Gastroesophageal sphincter (tissue), 4 donors: ENCODE results near the gene PLEKHH3. TPM values are rescaled to one million over a fixed set of nuclear protein-coding genes. Genes with fewer than 3 reads are reported as not detected.
"Not testable (repeated sequence)": the region's sequence is repeated elsewhere in the genome, so short reads cannot be mapped to it uniquely, and the experiment has no call there.

Experiments used
- ATAC-seq: fragments of 150-250 bp; one replicate; pipeline ENCODE4 v1.9.1; 2016; ENCODE audit warnings: mild to moderate bottlenecking, moderate library complexity
- H3K27ac ChIP-seq, 4 donors: fragments of 200-600 bp; sonication (generic) in 3 of 4; 1 replicate in 3 of 4; 2 replicates in 1 of 4; pipeline ENCODE4 v1.5.1; 2016 to 2019
- H3K27me3 ChIP-seq: fragments of 200-600 bp; sonication (generic); one replicate; pipeline ENCODE4 v1.5.1; 2019
- H3K36me3 ChIP-seq, 2 donors: fragments of 200-600 bp; sonication (generic); one replicate each; pipeline ENCODE4 v1.5.1; 2019; ENCODE audit warnings: control low read depth in 1 of 2
- H3K4me1 ChIP-seq, 3 donors: fragments of 200-600 bp; sonication (generic); 1 replicate in 2 of 3; 2 replicates in 1 of 3; pipeline ENCODE4 v1.5.1; 2016 to 2019; ENCODE audit warnings: control low read depth in 2 of 3
- H3K4me3 ChIP-seq, 2 donors: fragments of 200-600 bp; sonication (generic); one replicate each; pipeline ENCODE4 v1.5.1; 2019; ENCODE audit warnings: mild to moderate bottlenecking in 1 of 2, moderate library complexity in 1 of 2
- H3K9me3 ChIP-seq, 3 donors: fragments of 200-600 bp; sonication (generic); one replicate each; pipeline ENCODE4 v1.5.1; 2017 to 2019; ENCODE audit warnings: control low read depth in 2 of 3
- CTCF ChIP-seq, 4 experiments: fragments of 200-600 bp in 2 of 4; fragments of 450-650 bp in 2 of 4; sonication (generic) in 1 of 4; IDR thresholded peaks; one replicate each; pipeline ENCODE4 v1.5.1; 2017 to 2019; ENCODE audit warnings: antibody characterized with exemption in 4 of 4, mild to moderate bottlenecking in 2 of 4, moderate library complexity in 2 of 4
- EP300 ChIP-seq: sonication (generic); formaldehyde crosslinking; IDR thresholded peaks from one replicate; pipeline ENCODE4 v1.6.1; 2017; ENCODE audit warnings: antibody characterized with exemption, mild to moderate bottlenecking
- POLR2A ChIP-seq, 2 donors: fragments of 450-650 bp; IDR thresholded peaks; one replicate each; pipeline ENCODE4 v1.6.1; 2017; ENCODE audit warnings: antibody characterized with exemption in 2 of 2, mild to moderate bottlenecking in 2 of 2, moderate library complexity in 1 of 2
- POLR2AphosphoS5 ChIP-seq: sonication (generic); formaldehyde crosslinking; IDR thresholded peaks from one replicate; pipeline ENCODE4 v1.6.1; 2017; ENCODE audit warnings: antibody characterized with exemption
- WGBS, 2 donors: methylation state at CpG; one replicate each; pipeline ENCODE4 v1.1.5; 2018; ENCODE audit warnings: low coverage in 1 of 2; 5-methylcytosine and 5-hydroxymethylcytosine counted together
- small RNA-seq, 4 donors: library from RNA; depleted of rRNA; stranded (forward); fragments of <200 nt; gene quantifications; one replicate each; pipeline ENCODE3, GENCODE V24; 2016
- total RNA-seq, 4 donors: library from RNA; depleted of rRNA; stranded (reverse); fragments of >200 nt; gene quantifications; one replicate each; pipeline ENCODE4 v1.1.0, GENCODE V29; 2016

PLEKHH3 gene
- total RNA-seq, 4 donors from 2014 or later: 13.7 to 40.8 (median 23.4) TPM

- no peak for ATAC-seq
- no peak overlapping the region for H3K4me3 ChIP-seq
- no peak overlapping the region for H3K27ac ChIP-seq
- TF ChIP-seq EP300 (no peak), POLR2AphosphoS5 (no peak), CTCF (IDR thresholded peaks at IDR 0.05) (no peak), POLR2A (IDR thresholded peaks at IDR 0.05) (no peak)
- no peaks in the 10 kb centered on the region for H3K9me3 ChIP-seq
- H3K4me1 ChIP-seq: peaks cover 0 to 8% (median 4%) of the 10 kb centered on the region in 3 donors
- no peaks in the 10 kb centered on the region for H3K36me3 ChIP-seq
- no peaks in the 10 kb centered on the region for H3K27me3 ChIP-seq
- WGBS, 2 donors: 79 to 86% methylated on average over 2 of the region's 2 CpGs
Observed at GRCh38 chr17:42623271-42623670, 53.5 kb downstream of the PLEKHH3 start.

- peaks cover 0 to 16% (median 9%) of the 10 kb centered on the region in 3 donors for H3K4me1 ChIP-seq
- not testable (repeated sequence) for H3K27ac ChIP-seq, H3K27me3 ChIP-seq, H3K9me3 ChIP-seq, H3K4me3 ChIP-seq, ATAC-seq, H3K36me3 ChIP-seq
- WGBS, 2 donors: 93 to 100% methylated on average over 2 to 3 of the region's 3 CpGs
Observed at GRCh38 chr17:42621987-42622386, 54.8 kb downstream of the PLEKHH3 start.

- 35 to 45% methylated on average over 9 of the region's 9 CpGs for WGBS, 2 donors
- peak; percentile 53 for ATAC-seq
- Histone ChIP-seq H3K27ac (peak overlapping the region in 3 of 4 donors; percentile 24 to 54 (median 44)), H3K27me3 (no peaks in the 10 kb centered on the region), H3K4me1 (peaks cover 0 to 16% (median 9%) of the 10 kb centered on the region in 3 donors), H3K4me3 (no peak overlapping the region), H3K36me3 (peaks cover 0 to 28% of the 10 kb centered on the region in 2 donors), H3K9me3 (no peaks in the 10 kb centered on the region)
- no peak for TF ChIP-seq POLR2AphosphoS5
- TF ChIP-seq EP300: no peak
- peak in 2 of 4 experiments; percentile 19 to 42 for TF ChIP-seq CTCF (IDR thresholded peaks at IDR 0.05)
Observed at GRCh38 chr17:42618442-42619150, 58.2 kb downstream of the PLEKHH3 start.

GRCh38 chr17:42617956-42618431 lies 58.8 kb downstream of the PLEKHH3 start:
- peak overlapping the region in 3 of 4 donors; percentile 24 to 54 (median 44) for H3K27ac ChIP-seq
- 41% methylated on average over 4 of the region's 4 CpGs; no CpG with 5 or more reads in 1 of the 2 donors for WGBS, 2 donors
- no peaks in the 10 kb centered on the region for H3K9me3 ChIP-seq
- ATAC-seq: no peak
- TF ChIP-seq CTCF (IDR thresholded peaks at IDR 0.05) (no peak), POLR2A (IDR thresholded peaks at IDR 0.05) (no peak), EP300 (no peak), POLR2AphosphoS5 (no peak)
- no peaks in the 10 kb centered on the region for H3K27me3 ChIP-seq
- H3K36me3 ChIP-seq: peaks cover 0 to 34% of the 10 kb centered on the region in 2 donors
- no peak overlapping the region for H3K4me3 ChIP-seq
- peaks cover 0 to 16% (median 9%) of the 10 kb centered on the region in 3 donors for H3K4me1 ChIP-seq

Small RNA genes within 50 kb of the gene (small RNA-seq; reads per million reads assigned to genes)
- gene MIR6780A: 0 to 0.37 (median 0.09) reads per million in 4 donors

Other genes starting within 250 kb of the PLEKHH3 start
- 10 to 100 TPM; 47.5 to 84.5 (median 65.4) TPM for gene ATP6V0A1, start 218.1 kb downstream of the PLEKHH3 start, total RNA-seq
- 10 to 100 TPM; 31.9 to 46.9 (median 35.7) TPM for gene NAGLU, start 140.8 kb downstream of the PLEKHH3 start, total RNA-seq
- 1 to 10 TPM in 1 of 4 donors, under 1 TPM in 3; 0.39 to 1.4 (median 0.69) TPM for gene HSD17B1, start 124.1 kb downstream of the PLEKHH3 start, total RNA-seq
- gene COASY, start 114.8 kb downstream of the PLEKHH3 start, total RNA-seq: 10 to 100 TPM; 16.8 to 25.8 (median 19.9) TPM
- 10 to 100 TPM; 24.4 to 33.9 (median 26.0) TPM for gene MLX, start 109.9 kb downstream of the PLEKHH3 start, total RNA-seq
- gene PSMC3IP, start 99.3 kb downstream of the PLEKHH3 start, total RNA-seq: 1 to 10 TPM; 4.0 to 6.8 (median 4.8) TPM
- gene RETREG3, start 67.6 kb downstream of the PLEKHH3 start, total RNA-seq: 10 to 100 TPM; 50.6 to 65.8 (median 54.4) TPM
- gene TUBG1, start 67.3 kb downstream of the PLEKHH3 start, total RNA-seq: 10 to 100 TPM; 21.8 to 56.6 (median 40.6) TPM
- gene TUBG2, start 17.7 kb downstream of the PLEKHH3 start, total RNA-seq: 10 to 100 TPM; 19.7 to 57.3 (median 33.7) TPM
- 1 to 10 TPM; 1.0 to 4.6 (median 1.5) TPM for gene CCR10, start 4.8 kb upstream of the PLEKHH3 start, total RNA-seq
- 10 to 100 TPM in 1 of 4 donors, 1 to 10 TPM in 3; 1.7 to 14.5 (median 9.1) TPM for gene CNTNAP1, start 5.5 kb upstream of the PLEKHH3 start, total RNA-seq
- gene EZH1, start 68.0 kb upstream of the PLEKHH3 start, total RNA-seq: 10 to 100 TPM; 57.2 to 90.4 (median 59.7) TPM
- gene RAMP2, start 84.2 kb upstream of the PLEKHH3 start, total RNA-seq: 10 to 100 TPM in 3 of 4 donors, 1 to 10 TPM in 1; 4.0 to 27.4 (median 21.5) TPM
- 10 to 100 TPM; 43.1 to 64.0 (median 44.8) TPM for gene VPS25, start 96.5 kb upstream of the PLEKHH3 start, total RNA-seq
- 1 to 10 TPM in 3 of 4 donors, under 1 TPM in 1; 0.78 to 6.7 (median 1.6) TPM for gene WNK4, start 103.6 kb upstream of the PLEKHH3 start, total RNA-seq
- gene COA3, start 121.7 kb upstream of the PLEKHH3 start, total RNA-seq: 10 to 100 TPM; 55.3 to 81.4 (median 66.8) TPM
- under 1 TPM in 3 of 4 donors, not detected in 1; 0.20 to 0.93 (median 0.78) TPM for gene CNTD1, start 121.9 kb upstream of the PLEKHH3 start, total RNA-seq
- 100 to 1,000 TPM; 143 to 185 (median 155) TPM for gene BECN1, start 147.3 kb upstream of the PLEKHH3 start, total RNA-seq
- gene PSME3, start 156.4 kb upstream of the PLEKHH3 start, total RNA-seq: 100 to 1,000 TPM in 1 of 4 donors, 10 to 100 TPM in 3; 60.7 to 109 (median 82.0) TPM
- gene AOC2, start 167.6 kb upstream of the PLEKHH3 start, total RNA-seq: 1 to 10 TPM in 3 of 4 donors, under 1 TPM in 1; 0.81 to 1.7 (median 1.4) TPM
- 100 to 1,000 TPM in 2 of 4 donors, 10 to 100 TPM in 2; 48.3 to 196 (median 108) TPM for gene AOC3, start 174.2 kb upstream of the PLEKHH3 start, total RNA-seq
- not detected for gene G6PC1, start 223.8 kb upstream of the PLEKHH3 start, total RNA-seq